WTC11 (cell line): ENCODE measurements around the gene SBF2. TPM values are rescaled to one million over a fixed set of nuclear protein-coding genes. Genes with fewer than 3 reads are reported as not detected.

Source experiments
- ATAC-seq: fragments of 200-7000 bp; cut with Tn5 transposase; 2 replicates; pipeline ENCODE4 v1.10.0; 2021; ENCODE audit warnings: mild to moderate bottlenecking, moderate library complexity
- CTCF ChIA-PET: fragments of 300-600 bp; sonication (Branson Sonifier 250); formaldehyde crosslinking; loops from one replicate; lab custom pipeline; 2021; ENCODE audit warnings: antibody characterized with exemption; lab: Charles Lee
- POLR2A ChIA-PET: fragments of 350-600 bp; sonication (Branson Sonifier 250); formaldehyde crosslinking; loops from one replicate; lab custom pipeline; 2021; ENCODE audit warnings: antibody characterized with exemption; lab: Charles Lee
- DNase-seq: peaks from one replicate; pipeline ENCODE4 v3.0.0; 2021; ENCODE audit warnings: low spot score
- H3K27ac Mint-ChIP-seq: 2 replicates; pipeline ENCODE4 v1.8.0; 2021; ENCODE audit warnings: mixed read lengths
- H3K27me3 Mint-ChIP-seq: 2 replicates; pipeline ENCODE4 v1.8.0; 2021; ENCODE audit warnings: low read depth, mild to moderate bottlenecking, moderate library complexity, mixed read lengths
- H3K36me3 Mint-ChIP-seq: 2 replicates; pipeline ENCODE4 v1.8.0; 2021; ENCODE audit warnings: mixed read lengths
- H3K4me1 Mint-ChIP-seq: 2 replicates; pipeline ENCODE4 v1.8.0; 2022; ENCODE audit warnings: mixed read lengths
- H3K4me3 Mint-ChIP-seq: 2 replicates; pipeline ENCODE4 v1.8.0; 2021; ENCODE audit warnings: mild to moderate bottlenecking, moderate library complexity, mixed read lengths
- H3K9me3 Mint-ChIP-seq: 2 replicates; pipeline ENCODE4 v1.8.0; 2021; ENCODE audit warnings: mixed read lengths
- ATF3 ChIP-seq: sonication (generic); formaldehyde crosslinking; conservative IDR thresholded peaks from 2 replicates; pipeline ENCODE4 v1.8.1; 2022; ENCODE audit warnings: mild to moderate bottlenecking, missing genetic modification reagents
- CBFB ChIP-seq: sonication (generic); formaldehyde crosslinking; IDR thresholded peaks from 2 replicates; pipeline ENCODE4 v1.8.1; 2022; ENCODE audit warnings: mild to moderate bottlenecking, low read depth, missing genetic modification reagents
- CREM ChIP-seq: sonication (generic); formaldehyde crosslinking; IDR thresholded peaks from 2 replicates; pipeline ENCODE4 v1.8.1; 2022; ENCODE audit warnings: mild to moderate bottlenecking, missing genetic modification reagents, moderate library complexity
- FOXJ3 ChIP-seq: sonication (generic); formaldehyde crosslinking; IDR thresholded peaks from 2 replicates; pipeline ENCODE4 v1.9.0; 2021; ENCODE audit warnings: missing genetic modification reagents, mild to moderate bottlenecking, borderline replicate concordance
- MXD4 ChIP-seq: fragments of 250-450 bp; sonication (Bioruptor Pico); IDR thresholded peaks from 2 replicates; pipeline ENCODE4 v1.8.0; 2021; ENCODE audit warnings: mild to moderate bottlenecking, moderate library complexity, borderline replicate concordance
- SMAD3 ChIP-seq: sonication (generic); formaldehyde crosslinking; IDR thresholded peaks from 2 replicates; pipeline ENCODE4 v1.8.0; 2022; ENCODE audit warnings: missing genetic modification reagents, mild to moderate bottlenecking, borderline replicate concordance
- SMAD4 ChIP-seq: sonication (generic); formaldehyde crosslinking; IDR thresholded peaks from 2 replicates; pipeline ENCODE4 v1.8.0; 2022; ENCODE audit warnings: mild to moderate bottlenecking, missing genetic modification reagents
- ZBTB43 ChIP-seq: sonication (generic); formaldehyde crosslinking; IDR thresholded peaks from 2 replicates; pipeline ENCODE4 v1.8.1; 2023; ENCODE audit warnings: mild to moderate bottlenecking, missing genetic modification reagents
- ZNF121 ChIP-seq: sonication (generic); formaldehyde crosslinking; IDR thresholded peaks from 2 replicates; pipeline ENCODE4 v1.8.0; 2023; ENCODE audit warnings: missing genetic modification reagents
- ZNF138 ChIP-seq: sonication (generic); formaldehyde crosslinking; conservative IDR thresholded peaks from 2 replicates; pipeline ENCODE4 v1.8.1; 2022; ENCODE audit warnings: mild to moderate bottlenecking, moderate library complexity, missing genetic modification reagents
- ZNF416 ChIP-seq: fragments of 250-450 bp; sonication (Bioruptor Pico); IDR thresholded peaks from 2 replicates; pipeline ENCODE4 v1.9.0; 2021; ENCODE audit warnings: mild to moderate bottlenecking, inconsistent platforms
- ZNF512 ChIP-seq: sonication (generic); formaldehyde crosslinking; IDR thresholded peaks from 2 replicates; pipeline ENCODE4 v1.8.1; 2022; ENCODE audit warnings: missing genetic modification reagents, borderline replicate concordance
- ZNF671 ChIP-seq: fragments of 250-450 bp; sonication (Bioruptor Pico); IDR thresholded peaks from 2 replicates; pipeline ENCODE4 v1.8.0; 2021; ENCODE audit warnings: mild to moderate bottlenecking
- total RNA-seq: library from RNA; stranded (reverse); gene quantifications from 3 replicates; pipeline ENCODE4 v1.2.3, GENCODE V29; 2021
- TF ChIP-seq, protein P1 (sequence below): fragments of 250-450 bp; sonication (Bioruptor Pico); IDR thresholded peaks from 2 replicates; pipeline ENCODE4 v1.9.0; 2021; ENCODE audit warnings: mild to moderate bottlenecking, borderline replicate concordance
- TF ChIP-seq, protein P2 (sequence below): sonication (generic); formaldehyde crosslinking; IDR thresholded peaks from 2 replicates; pipeline ENCODE4 v1.8.0; 2022; ENCODE audit warnings: mild to moderate bottlenecking, missing genetic modification reagents
- TF ChIP-seq, protein P3 (sequence below): sonication (generic); formaldehyde crosslinking; IDR thresholded peaks from 2 replicates; pipeline ENCODE4 v1.8.0; 2023; ENCODE audit warnings: missing genetic modification reagents, mild to moderate bottlenecking, borderline replicate concordance
- TF ChIP-seq, protein P4 (sequence below): sonication (generic); formaldehyde crosslinking; conservative IDR thresholded peaks from 2 replicates; pipeline ENCODE4 v1.8.1; 2023; ENCODE audit warnings: mild to moderate bottlenecking, low read depth, missing genetic modification reagents, moderate library complexity

Gene SBF2
- total RNA-seq, 1 experiment from 2014 or later: 47.6 TPM

- ChIA-PET POLR2A (no interaction called here), CTCF (no interaction called here)
- Mint-ChIP-seq H3K36me3 (peaks cover 5% of the 10 kb centered on the region; the same call in 1 of the 2 replicates), H3K9me3 (no peaks in the 10 kb centered on the region), H3K27ac (no peak overlapping the region), H3K4me1 (peaks cover 18% of the 10 kb centered on the region), H3K27me3 (no peaks in the 10 kb centered on the region), H3K4me3 (no peak overlapping the region)
- DNase-seq: no peak
- no peak for TF ChIP-seq SMAD4 (CRISPR knock-in tag)
- no peak for TF ChIP-seq ZNF121 (CRISPR knock-in tag)
- TF ChIP-seq ZNF416 (CRISPR knock-in tag): no peak
- TF ChIP-seq ZBTB43 (CRISPR knock-in tag): no peak
- TF ChIP-seq FOXJ3 (CRISPR knock-in tag): no peak
- TF ChIP-seq ZNF671 (CRISPR knock-in tag): no peak
- TF ChIP-seq, protein P1, sequence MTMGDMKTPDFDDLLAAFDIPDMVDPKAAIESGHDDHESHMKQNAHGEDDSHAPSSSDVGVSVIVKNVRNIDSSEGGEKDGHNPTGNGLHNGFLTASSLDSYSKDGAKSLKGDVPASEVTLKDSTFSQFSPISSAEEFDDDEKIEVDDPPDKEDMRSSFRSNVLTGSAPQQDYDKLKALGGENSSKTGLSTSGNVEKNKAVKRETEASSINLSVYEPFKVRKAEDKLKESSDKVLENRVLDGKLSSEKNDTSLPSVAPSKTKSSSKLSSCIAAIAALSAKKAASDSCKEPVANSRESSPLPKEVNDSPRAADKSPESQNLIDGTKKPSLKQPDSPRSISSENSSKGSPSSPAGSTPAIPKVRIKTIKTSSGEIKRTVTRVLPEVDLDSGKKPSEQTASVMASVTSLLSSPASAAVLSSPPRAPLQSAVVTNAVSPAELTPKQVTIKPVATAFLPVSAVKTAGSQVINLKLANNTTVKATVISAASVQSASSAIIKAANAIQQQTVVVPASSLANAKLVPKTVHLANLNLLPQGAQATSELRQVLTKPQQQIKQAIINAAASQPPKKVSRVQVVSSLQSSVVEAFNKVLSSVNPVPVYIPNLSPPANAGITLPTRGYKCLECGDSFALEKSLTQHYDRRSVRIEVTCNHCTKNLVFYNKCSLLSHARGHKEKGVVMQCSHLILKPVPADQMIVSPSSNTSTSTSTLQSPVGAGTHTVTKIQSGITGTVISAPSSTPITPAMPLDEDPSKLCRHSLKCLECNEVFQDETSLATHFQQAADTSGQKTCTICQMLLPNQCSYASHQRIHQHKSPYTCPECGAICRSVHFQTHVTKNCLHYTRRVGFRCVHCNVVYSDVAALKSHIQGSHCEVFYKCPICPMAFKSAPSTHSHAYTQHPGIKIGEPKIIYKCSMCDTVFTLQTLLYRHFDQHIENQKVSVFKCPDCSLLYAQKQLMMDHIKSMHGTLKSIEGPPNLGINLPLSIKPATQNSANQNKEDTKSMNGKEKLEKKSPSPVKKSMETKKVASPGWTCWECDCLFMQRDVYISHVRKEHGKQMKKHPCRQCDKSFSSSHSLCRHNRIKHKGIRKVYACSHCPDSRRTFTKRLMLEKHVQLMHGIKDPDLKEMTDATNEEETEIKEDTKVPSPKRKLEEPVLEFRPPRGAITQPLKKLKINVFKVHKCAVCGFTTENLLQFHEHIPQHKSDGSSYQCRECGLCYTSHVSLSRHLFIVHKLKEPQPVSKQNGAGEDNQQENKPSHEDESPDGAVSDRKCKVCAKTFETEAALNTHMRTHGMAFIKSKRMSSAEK: no peak
- no peak for TF ChIP-seq ZNF138 (CRISPR knock-in tag)
- TF ChIP-seq, protein P2, sequence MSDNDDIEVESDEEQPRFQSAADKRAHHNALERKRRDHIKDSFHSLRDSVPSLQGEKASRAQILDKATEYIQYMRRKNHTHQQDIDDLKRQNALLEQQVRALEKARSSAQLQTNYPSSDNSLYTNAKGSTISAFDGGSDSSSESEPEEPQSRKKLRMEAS (CRISPR knock-in tag): no peak
- no peak for TF ChIP-seq ATF3
- no peak for TF ChIP-seq SMAD3 (CRISPR knock-in tag)
- TF ChIP-seq, protein P3, sequence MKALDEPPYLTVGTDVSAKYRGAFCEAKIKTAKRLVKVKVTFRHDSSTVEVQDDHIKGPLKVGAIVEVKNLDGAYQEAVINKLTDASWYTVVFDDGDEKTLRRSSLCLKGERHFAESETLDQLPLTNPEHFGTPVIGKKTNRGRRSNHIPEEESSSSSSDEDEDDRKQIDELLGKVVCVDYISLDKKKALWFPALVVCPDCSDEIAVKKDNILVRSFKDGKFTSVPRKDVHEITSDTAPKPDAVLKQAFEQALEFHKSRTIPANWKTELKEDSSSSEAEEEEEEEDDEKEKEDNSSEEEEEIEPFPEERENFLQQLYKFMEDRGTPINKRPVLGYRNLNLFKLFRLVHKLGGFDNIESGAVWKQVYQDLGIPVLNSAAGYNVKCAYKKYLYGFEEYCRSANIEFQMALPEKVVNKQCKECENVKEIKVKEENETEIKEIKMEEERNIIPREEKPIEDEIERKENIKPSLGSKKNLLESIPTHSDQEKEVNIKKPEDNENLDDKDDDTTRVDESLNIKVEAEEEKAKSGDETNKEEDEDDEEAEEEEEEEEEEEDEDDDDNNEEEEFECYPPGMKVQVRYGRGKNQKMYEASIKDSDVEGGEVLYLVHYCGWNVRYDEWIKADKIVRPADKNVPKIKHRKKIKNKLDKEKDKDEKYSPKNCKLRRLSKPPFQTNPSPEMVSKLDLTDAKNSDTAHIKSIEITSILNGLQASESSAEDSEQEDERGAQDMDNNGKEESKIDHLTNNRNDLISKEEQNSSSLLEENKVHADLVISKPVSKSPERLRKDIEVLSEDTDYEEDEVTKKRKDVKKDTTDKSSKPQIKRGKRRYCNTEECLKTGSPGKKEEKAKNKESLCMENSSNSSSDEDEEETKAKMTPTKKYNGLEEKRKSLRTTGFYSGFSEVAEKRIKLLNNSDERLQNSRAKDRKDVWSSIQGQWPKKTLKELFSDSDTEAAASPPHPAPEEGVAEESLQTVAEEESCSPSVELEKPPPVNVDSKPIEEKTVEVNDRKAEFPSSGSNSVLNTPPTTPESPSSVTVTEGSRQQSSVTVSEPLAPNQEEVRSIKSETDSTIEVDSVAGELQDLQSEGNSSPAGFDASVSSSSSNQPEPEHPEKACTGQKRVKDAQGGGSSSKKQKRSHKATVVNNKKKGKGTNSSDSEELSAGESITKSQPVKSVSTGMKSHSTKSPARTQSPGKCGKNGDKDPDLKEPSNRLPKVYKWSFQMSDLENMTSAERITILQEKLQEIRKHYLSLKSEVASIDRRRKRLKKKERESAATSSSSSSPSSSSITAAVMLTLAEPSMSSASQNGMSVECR: no peak
- no peak for TF ChIP-seq CBFB (CRISPR knock-in tag)
- TF ChIP-seq, protein P4, sequence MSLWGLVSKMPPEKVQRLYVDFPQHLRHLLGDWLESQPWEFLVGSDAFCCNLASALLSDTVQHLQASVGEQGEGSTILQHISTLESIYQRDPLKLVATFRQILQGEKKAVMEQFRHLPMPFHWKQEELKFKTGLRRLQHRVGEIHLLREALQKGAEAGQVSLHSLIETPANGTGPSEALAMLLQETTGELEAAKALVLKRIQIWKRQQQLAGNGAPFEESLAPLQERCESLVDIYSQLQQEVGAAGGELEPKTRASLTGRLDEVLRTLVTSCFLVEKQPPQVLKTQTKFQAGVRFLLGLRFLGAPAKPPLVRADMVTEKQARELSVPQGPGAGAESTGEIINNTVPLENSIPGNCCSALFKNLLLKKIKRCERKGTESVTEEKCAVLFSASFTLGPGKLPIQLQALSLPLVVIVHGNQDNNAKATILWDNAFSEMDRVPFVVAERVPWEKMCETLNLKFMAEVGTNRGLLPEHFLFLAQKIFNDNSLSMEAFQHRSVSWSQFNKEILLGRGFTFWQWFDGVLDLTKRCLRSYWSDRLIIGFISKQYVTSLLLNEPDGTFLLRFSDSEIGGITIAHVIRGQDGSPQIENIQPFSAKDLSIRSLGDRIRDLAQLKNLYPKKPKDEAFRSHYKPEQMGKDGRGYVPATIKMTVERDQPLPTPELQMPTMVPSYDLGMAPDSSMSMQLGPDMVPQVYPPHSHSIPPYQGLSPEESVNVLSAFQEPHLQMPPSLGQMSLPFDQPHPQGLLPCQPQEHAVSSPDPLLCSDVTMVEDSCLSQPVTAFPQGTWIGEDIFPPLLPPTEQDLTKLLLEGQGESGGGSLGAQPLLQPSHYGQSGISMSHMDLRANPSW (CRISPR knock-in tag): no peak
- no peak for TF ChIP-seq MXD4
- no peak for TF ChIP-seq ZNF512 (CRISPR knock-in tag)
- no peak for TF ChIP-seq CREM
- ATAC-seq: no peak
These were observed 451.1 kb downstream of the SBF2 start for GRCh38 chr11:9842923-9843322.
